Caki2 (cell line): ENCODE data around the gene HYPK. TPM values are rescaled to one million over a fixed set of nuclear protein-coding genes. Genes with fewer than 3 reads are reported as not detected.

Experiments
- DNase-seq: peaks from one replicate; pipeline ENCODE4 v3.0.0-alpha.2; 2015; ENCODE audit warnings: low read depth
- in situ Hi-C: cut with HindIII; loops from 2 replicates; pipeline ENCODE4 v1.10.0; 2016; ENCODE audit warnings: low sequenced_read_pairs, low pct_unique_long_range_greater_than_20kb, mixed read lengths
- total RNA-seq: library from RNA; depleted of rRNA; stranded (reverse); fragments of >200 nt; shearing (Covaris generic); gene quantifications from 2 replicates; pipeline ENCODE4 v1.2.3, GENCODE V29; 2014; ENCODE audit warnings: low replicate concordance; rRNA removed

The HYPK gene, protein sequence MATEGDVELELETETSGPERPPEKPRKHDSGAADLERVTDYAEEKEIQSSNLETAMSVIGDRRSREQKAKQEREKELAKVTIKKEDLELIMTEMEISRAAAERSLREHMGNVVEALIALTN
- 0.81 and 3.8 TPM in 2 replicates for total RNA-seq

DNA sequence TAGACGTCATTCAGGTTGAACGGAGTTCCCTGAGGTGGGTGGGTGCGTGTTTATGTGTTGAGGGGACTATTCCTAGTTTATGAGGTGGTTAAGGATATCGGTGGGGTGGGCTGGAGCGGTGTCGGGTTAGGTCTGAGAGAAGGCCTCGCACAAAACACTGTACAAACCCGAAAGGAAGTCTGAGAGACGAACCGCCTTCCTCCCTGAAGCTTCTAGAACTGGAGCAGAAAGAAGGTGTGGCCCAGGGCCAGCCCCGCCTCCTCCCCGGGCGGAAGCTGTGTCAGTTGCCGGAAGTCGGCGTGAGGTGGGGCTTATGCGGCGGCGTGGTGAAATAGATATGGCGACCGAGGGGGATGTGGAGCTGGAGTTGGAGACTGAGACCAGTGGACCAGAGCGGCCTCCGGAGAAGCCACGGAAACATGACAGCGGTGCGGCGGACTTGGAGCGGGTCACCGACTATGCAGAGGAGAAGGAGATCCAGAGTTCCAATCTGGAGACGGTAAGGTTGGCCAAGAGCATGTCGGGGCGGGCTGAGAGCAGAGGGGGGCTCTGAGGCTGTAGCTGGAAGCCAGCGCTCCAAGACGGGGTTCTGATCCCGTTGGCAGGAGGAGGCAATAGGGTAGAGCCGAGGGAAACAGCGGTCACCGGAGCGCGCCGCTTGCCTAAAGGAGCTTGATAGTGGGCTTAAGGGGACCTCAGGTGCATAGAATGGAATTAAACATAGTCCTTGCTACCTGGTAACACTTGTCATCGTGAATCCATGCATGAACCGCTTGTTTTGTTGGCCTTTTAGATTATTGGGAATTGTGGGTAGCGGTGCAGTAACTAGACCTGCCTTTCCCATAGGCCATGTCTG is at the start of gene HYPK:
Gene HYPK, plus strand, starts transcription at position 314 of the 856 bp plus-strand sequence. Its CDS starts 24 bp downstream, at position 338.
- peak; percentile 80 for DNase-seq
- in situ Hi-C loops = no loop called here

DNA sequence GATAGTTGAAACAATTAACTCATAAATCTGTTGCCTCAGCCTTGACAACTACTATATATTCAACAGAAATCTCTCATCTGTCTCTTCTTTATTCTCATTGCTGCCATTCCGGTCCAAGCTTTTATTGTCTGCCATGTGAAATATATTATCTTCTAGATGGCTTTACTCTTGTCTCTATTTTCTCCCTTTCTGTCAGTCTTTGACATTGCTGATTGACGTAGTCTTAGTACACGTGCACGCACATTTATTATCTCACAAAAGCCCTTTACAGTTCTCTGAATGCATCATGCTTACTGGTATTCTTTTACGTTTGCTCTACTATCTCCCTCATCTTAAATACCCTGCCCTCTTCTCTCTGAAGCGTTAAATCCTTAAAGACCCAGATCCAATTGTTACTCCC is 48.5 kb upstream of the HYPK start:
- no peak for DNase-seq
- in situ Hi-C loops = loop anchor here (10.0 kb wide), 1 partner anchor 307 kb away; no protein-coding TSS in a partner anchor

DNA sequence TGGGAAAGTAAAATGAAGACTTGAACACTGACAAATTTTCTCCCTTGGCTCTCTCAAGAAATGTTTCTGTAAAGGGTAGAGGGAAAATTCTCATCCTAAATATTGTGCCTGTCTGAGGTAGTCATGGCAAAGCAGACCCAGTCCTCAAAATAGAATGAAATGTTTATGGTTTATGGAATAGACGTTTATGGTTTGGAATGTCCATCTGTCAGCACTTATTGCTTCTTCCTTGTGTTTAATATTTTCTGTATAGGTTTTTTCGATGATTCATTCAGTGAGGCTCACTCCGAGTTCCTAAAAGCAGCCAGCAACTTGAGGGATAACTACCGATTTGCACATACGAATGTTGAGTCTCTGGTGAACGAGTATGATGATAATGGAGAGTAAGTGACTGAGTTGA is 37.6 kb upstream of the HYPK start:
- DNase-seq = no peak
- in situ Hi-C loops = no loop called here

DNA sequence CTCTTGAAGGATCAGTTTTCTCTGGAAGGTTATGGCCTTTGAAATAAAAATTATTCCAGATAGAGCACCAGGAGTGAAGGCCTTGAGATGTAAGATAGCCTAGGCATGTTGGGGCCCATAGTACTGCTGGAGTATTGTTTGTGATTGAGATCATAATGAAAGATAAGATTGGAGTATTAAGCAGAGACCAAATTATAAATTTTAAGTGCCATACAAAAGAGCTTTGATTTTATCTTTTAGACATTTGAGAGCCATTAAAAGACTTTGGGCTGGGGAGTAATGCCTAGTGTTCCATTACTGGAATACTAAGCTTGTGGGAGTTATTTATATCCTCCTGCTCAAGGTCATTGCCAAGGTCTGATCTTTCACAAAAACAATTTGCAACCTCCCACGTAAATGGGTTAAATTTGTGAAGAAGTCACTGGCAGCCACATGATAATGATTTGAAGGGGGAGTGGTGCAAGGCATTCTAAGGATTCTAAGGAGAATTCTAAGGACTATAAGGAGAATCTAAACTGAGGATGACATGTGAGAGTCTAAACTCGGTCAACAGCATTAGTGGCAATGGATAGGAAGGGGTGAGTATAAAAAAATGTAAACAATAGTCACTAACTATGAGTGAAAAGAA is 36.5 kb upstream of the HYPK start:
- DNase-seq = no peak
- in situ Hi-C loops = no loop called here

DNA sequence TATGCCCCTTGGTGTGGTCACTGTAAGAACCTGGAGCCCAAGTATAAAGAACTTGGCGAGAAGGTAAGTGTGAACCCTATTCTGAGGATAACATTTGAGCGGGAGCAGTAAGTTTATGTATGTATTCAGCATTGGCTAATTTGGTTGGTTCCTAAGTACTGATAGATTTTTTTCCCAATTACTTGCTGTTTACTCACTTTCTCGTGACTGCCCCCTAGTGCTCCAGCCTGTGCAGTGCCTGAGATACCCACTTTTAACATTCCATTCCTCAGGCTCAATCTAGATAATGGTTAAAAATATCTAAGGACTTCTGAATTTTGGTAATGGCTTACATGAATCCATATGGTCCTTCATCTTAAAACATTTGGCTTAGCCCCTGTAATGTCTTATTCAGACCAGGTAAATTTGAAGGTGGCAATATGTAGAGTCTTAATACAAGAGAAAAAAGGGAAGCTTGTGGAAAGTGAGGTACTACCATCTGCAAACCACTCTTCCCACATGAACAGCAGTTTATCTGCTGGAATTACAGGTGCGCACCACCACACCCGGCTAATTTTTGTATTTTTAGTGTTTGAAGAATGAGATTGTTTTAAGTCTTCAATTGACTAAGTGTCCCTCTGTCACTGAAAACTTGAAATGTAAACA is 30.7 kb upstream of the HYPK start:
- DNase-seq = peak; percentile 41
- in situ Hi-C loops = no loop called here

DNA sequence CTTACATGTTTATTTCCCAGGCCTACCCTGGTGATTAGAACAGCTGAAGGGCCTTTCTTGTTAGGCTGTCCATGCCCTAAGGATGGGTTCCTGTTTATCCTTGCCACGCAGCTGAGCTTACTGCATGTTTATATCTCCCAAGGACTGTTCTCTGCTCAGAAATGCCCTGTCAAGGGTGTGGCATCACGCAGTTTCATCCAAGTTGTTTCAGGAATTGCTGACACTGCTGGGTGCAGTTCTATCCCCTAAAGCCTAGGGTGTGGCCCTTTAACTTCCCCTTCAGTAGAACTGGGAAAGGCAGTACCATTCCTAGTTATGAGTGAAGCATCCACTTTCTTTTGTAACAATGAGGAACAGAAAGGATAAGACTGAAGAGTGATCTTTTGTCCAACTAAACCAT is 28.6 kb upstream of the HYPK start:
- no peak for DNase-seq
- in situ Hi-C loops = no loop called here

DNA sequence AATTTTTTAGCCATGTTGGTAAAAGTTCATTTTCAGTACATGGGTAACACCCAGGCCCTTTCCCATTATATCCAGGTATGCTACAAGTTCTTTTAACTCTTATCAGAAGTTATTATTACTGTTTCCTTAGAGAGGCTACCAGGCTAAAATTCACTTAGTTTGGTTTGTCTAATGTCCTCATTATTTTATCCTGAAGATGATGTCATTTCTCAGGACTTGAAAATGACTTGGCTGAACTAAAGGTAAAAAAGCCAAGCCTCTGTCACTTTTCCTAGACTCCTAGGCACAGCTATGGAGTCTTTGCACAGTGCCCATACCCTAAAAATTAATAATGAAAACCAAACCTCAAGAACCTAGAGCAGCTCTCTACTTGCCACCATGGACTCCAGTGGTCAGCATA is 27.8 kb upstream of the HYPK start:
- in situ Hi-C loops = no loop called here
- no peak for DNase-seq

DNA sequence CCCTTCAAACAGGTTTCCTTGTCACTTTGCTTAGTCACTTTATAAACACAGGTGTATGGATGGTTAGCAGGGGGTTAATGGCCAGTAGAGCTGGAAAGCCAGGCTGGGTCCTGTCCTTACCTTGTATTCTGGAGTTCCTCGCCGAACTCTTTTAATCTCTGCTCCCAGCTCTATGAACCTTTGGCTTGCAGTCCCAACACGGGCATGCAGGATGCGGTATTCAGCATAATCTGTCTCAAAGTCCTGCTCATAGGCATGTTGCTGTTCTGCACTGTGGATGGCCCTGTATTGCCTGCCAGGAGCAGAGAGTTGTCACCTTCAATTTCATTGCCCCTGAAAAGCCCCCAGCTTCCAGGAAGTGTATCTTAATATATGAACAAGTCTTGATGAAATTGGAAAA is 26.3 kb upstream of the HYPK start:
- in situ Hi-C loops = no loop called here
- DNase-seq = no peak

DNA sequence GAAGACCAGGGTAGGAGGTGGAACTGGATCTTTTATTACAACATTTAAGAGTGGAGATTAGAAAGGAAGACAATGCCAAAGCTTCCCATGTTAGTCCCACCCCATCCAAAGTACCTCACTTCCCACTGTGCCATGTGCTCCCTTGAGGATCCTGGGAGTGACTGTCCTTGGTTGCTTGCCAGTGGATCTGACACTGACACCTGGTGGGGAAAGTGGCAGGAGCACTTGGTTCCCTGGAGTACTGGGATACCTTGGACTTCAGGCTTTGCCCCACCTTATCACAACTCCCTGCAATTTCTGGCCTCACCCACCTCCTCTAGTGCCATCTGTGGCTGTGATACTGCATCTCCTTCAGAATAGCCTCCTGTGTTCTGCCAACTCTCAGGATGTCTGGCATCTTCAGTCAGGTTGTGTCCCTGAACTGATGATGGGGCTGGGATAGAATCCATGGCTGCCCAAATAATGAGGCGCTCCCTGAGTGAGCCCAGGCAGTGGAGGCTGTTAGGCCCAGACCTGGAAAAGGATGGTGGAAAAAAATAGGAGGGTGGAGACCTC is 24.9 kb upstream of the HYPK start:
- in situ Hi-C loops = no loop called here
- peak; percentile 61 for DNase-seq

DNA sequence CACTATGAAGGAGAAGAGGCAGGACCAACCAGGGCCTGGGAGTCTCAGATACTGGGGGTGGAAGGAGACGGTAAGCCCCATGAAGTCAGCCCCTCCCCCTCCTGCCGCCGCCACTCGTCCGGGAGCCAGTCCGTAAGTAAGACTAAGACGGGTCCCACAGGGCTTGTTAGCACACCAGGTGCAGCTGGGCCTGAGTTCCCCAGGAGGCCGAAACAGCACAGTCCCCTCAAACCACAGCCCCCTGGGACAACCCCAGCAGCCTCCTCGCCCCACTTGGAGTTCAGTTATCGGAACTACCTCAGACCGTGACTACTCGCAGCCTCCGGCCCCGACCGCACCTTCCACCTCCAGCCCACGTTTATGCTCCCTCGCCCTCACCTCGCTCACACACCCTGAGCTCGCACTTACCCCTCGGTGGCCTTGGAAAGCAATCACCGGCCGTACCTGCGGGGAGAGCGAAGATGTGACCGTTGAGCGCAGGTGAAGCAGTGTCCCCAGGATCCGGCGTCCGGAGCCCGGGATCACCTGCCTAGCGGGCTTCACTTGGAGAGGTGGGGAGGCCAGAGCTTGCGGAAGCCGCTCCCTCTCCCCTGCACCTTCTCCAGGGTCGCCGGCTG is 24.2 kb upstream of the HYPK start:
- in situ Hi-C loops = no loop called here

DNA sequence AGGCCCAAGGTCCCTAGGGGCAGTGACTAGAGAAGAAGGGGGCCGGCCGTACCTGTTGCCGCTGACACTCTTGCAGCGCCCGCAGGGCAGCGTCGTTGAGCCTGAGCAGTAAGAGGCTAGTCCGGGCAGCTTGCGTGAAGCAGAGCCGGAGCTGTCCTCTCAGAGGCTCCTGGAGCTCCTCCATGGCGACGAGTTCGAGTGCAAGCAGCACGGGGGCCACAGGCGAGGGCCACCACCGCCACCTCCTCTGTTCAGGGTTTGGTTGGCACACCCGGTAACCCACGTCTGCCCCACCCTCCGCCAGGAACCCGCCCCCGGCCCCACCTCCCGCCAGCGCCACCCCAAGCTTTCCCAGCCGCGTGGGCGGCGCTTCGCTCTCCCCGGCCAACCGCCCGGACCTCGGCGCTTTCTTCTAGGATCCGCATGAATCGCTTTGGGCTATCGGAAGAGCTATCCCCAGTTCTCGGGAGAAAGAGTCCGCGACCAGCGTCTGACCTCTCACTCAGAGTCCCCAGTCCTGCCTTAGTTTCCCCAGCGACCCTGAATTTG is 23.6 kb upstream of the HYPK start, which contains the start of gene ELL3:
Gene ELL3, minus strand, starts transcription at position 249 of the 549 bp plus-strand sequence. Its CDS starts 65 bp downstream, at position 184.
- no peak for DNase-seq
- in situ Hi-C loops = no loop called here

More for the DNA sequence above, 24.2 kb upstream of the HYPK start:
- no peak for DNase-seq

DNA sequence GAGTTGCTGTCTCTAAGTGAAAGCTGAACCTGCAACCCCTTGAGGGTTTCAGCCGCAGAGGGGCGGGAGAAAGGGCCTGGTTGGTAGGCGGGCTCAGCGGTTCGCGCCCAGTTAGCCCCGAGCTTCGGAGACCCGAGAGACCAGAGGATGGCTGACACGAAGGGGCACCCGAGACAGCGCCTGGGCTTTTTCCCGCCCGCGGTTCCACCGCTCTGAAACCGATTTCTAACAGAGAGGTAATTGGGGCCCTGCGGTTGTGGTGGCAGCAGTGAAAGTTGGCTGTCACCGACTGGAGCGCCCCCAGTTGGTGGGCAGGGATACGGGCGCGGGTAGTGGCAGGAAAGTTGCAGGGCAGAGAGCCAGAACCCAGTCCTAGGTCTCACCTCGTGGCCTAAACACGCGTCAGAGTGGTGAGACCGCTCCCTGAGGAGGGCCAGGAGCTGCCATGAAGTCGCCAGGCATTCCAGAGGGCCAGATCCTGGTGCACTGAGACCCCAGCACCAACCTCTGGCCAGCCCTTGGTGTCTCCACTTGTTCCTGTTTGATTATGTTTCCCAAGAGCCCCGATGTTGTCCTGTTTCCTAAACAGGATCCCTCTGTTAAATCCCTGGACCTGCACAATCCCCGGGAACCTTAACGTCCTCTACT is 23.0 kb upstream of the HYPK start:
- in situ Hi-C loops = no loop called here
- peak; percentile 84 for DNase-seq

DNA sequence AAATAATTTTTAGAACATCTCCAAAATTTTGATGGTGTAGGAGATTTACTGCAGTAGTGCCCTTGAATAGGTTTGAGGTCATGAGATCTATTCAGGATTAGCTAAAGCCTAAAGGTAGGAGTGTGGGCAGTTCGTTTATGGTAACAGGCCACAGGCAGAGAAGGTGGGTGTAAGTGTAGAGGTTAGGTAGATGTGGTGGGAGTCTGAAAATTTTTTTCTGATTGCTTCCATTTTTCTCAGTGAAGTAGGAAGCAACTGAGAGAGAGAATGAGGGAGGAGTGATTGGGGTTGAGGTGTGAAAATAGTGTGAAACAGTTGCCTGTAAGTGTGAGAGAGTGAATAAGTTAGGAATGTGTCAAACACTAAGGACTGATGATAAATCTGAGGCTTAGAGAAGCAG is 21.4 kb upstream of the HYPK start:
- in situ Hi-C loops = no loop called here
- no peak for DNase-seq

DNA sequence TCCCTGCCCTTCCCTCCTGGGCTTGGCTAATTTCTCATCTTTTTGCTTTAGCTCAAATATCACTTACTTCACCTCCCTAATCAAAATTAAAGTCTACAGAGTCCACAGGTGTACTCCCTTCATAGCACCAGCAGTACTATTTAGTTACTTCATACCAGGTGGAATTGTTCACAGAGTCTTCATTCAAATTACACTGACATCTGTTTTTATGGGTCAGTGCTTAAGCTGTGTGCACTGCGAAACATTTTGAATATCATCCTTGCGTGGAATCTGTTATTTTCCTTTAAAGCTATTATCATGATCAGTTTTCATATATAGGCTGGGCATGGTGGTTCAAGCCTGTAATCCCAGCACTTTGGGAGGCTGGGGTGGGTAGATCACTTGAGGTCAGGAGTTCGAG is 11.0 kb upstream of the HYPK start:
- in situ Hi-C loops = no loop called here

DNA sequence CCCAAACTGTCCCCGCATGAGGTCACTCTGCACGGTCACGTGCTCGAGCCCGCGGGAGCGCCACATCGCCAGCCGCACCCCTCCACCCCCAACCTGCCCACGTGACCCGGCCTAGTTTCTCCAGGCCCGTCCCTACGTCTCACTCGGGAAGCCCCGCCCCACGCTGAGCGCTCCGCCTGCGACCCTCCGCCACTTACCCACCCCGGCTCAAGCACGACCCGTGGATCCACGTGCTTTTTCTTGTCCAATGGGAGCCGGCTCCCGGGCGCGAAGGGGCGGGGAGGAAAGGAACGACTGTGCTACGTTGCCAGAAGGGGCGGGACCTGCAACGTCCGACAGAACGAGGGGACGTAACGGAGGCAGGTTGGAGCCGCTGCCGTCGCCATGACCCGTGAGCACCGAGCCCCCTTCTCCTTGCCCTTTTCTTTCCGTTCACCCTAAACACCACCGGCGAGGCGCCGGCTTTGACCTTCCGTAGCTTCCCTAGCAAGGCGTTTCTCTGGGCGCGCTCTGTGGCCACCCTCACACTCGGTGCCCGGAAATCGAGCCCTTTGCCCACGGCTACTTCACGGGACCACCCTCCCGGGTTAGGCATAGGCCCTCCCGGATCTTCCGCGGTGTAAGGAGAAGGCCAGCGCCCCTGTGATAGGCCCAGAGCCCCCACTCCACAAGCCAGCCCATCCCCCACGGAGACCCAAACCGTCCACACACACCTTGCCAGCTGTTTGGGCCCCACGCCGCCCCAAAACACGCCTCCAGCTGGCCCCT is 8.2 kb upstream of the HYPK start, which contains the start of gene SERF2:
Gene SERF2, plus strand, starts transcription at position 328 of the 768 bp plus-strand sequence. Its CDS starts 57 bp downstream, at position 385.
- DNase-seq = peak; percentile 99
- in situ Hi-C loops = no loop called here

More for the DNA sequence above, 11.0 kb upstream of the HYPK start:
- DNase-seq = no peak

DNA sequence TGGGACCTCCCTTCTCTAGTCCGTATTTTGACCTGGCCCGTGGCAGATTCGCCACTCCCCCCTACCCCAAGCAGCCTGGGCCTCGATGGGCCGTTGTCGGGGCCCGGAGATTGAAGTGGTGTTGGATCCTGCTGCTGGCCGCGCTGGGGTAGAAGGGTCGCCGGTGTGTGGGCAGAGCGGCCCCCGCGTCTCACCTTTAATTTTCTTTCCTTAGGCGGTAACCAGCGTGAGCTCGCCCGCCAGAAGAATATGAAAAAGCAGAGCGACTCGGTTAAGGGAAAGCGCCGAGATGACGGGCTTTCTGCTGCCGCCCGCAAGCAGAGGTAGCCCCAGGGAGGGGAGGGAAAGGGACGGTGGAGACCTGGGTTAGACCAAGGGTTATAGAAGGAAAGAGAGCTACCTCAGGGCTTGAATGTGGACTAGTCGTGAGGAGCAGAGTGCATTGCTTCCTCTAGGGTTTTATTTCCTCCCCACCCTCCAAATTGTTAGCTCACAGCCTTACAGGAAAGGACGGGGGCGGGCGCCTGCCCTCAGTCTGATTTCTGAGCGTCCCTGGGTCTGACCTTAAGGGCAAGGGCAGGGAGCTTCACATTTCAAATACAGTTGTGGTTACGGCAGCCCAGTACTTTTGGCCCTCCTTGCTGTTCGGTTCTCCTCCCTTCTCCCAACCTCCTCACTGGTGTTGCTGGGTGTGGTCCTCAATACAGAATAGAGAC is 7.5 kb upstream of the HYPK start:
- in situ Hi-C loops = no loop called here
- no peak for DNase-seq
